Testis (tissue), 2 donors: ENCODE data around the gene NUMB.

Experiments used
- POLR2A ChIP-seq: fragments of 450-650 bp; IDR thresholded peaks from one replicate; pipeline ENCODE4 v1.6.1; 2017; ENCODE audit warnings: antibody characterized with exemption, mild to moderate bottlenecking, moderate library complexity
- TF ChIP-seq, protein P1 (sequence below), 3 experiments: fragments of 450-650 bp in 2 of 3; fragments of 200-600 bp in 1 of 3; sonication (generic) in 1 of 3; IDR thresholded peaks; one replicate each; pipeline ENCODE4 v1.5.1; 2016 to 2019; ENCODE audit warnings: antibody characterized with exemption in 3 of 3, mild to moderate bottlenecking in 2 of 3, moderate library complexity in 1 of 3

DNA sequence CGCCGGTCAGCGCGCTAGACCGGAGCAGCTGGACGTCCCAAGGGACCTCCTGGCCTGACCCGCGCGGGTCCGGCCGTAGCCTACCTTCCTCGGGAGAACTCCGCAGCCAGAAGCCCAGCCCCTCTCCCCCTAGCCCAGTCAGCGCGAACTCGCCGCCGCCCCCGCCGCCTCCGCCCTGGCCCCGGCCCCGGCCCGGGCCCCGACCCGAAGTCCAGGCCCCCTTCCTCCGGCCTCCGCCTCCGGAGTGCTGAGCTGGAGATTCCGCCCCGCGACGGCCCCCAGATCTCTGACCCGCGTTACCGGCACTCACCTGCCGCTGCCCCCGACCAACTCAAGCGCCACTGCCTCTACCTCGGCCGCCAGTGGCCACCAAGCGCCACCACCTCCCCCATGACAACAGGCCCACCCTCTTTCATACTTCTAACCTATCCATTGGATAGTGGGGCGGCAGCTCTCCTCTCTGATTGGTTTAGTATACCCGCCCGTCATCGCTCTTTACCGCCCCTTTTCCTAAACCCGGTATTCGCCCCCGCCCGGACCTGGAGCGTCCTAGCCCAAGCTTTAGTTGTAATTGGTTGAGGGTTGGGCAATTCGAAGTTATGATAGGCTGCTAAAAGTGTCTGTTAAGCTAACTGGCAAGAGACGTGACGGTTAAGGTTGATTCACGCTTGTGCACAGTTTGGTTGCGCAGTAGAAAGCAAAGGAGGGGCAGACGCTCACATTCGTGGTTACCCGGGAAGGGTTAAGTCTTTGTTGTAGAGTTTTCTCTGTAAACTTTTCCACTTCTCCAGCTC, at the start of gene NUMB:
- TF ChIP-seq, protein P1, sequence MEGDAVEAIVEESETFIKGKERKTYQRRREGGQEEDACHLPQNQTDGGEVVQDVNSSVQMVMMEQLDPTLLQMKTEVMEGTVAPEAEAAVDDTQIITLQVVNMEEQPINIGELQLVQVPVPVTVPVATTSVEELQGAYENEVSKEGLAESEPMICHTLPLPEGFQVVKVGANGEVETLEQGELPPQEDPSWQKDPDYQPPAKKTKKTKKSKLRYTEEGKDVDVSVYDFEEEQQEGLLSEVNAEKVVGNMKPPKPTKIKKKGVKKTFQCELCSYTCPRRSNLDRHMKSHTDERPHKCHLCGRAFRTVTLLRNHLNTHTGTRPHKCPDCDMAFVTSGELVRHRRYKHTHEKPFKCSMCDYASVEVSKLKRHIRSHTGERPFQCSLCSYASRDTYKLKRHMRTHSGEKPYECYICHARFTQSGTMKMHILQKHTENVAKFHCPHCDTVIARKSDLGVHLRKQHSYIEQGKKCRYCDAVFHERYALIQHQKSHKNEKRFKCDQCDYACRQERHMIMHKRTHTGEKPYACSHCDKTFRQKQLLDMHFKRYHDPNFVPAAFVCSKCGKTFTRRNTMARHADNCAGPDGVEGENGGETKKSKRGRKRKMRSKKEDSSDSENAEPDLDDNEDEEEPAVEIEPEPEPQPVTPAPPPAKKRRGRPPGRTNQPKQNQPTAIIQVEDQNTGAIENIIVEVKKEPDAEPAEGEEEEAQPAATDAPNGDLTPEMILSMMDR (IDR thresholded peaks at IDR 0.05) = peak in 1 of 3 experiments; percentile 62
- peak; percentile 61 for TF ChIP-seq POLR2A
